A673 (cell line): ENCODE data around the gene JAML. TPM values are rescaled to one million over a fixed set of nuclear protein-coding genes. Genes with fewer than 3 reads are reported as not detected.

ENCODE experiments used
- BruUV-seq: library from RNA; stranded (reverse); fragments of 400-500 nt; replicated peaks from 2 replicates; lab custom pipeline; 2021; lab: Mats Ljungman, UMichigan
- CTCF ChIA-PET: fragments of 300-600 bp; sonication (Branson Sonifier 250); formaldehyde crosslinking; loops from one replicate; lab custom pipeline; 2022; ENCODE audit warnings: antibody characterized with exemption; lab: Charles Lee
- POLR2A ChIA-PET: fragments of 300-600 bp; sonication (Branson Sonifier 250); formaldehyde crosslinking; loops from one replicate; lab custom pipeline; 2022; ENCODE audit warnings: antibody characterized with exemption; ENCODE audit not compliant: low non-redundant PET; lab: Charles Lee
- DNase-seq: peaks from one replicate; pipeline ENCODE4 v3.0.0-alpha.2; 2015; ENCODE audit warnings: low spot score
- H3K27ac ChIP-seq: fragments of 200-600 bp; sonication (generic); 2 replicates; pipeline ENCODE4 v1.5.1; 2016; ENCODE audit warnings: mixed run types, low read depth, mild to moderate bottlenecking, mixed read lengths, antibody characterized with exemption, low read length; ENCODE audit not compliant: poor library complexity, severe bottlenecking
- H3K27me3 ChIP-seq: fragments of 200-600 bp; sonication (generic); replicated peaks from 2 replicates; pipeline ENCODE4 v1.6.1; 2017; ENCODE audit warnings: mixed run types, low read depth, mild to moderate bottlenecking, mixed read lengths, antibody characterized with exemption, low read length; ENCODE audit not compliant: insufficient read depth, poor library complexity
- H3K36me3 ChIP-seq: fragments of 200-600 bp; sonication (generic); 2 replicates; pipeline ENCODE4 v1.6.1; 2016; ENCODE audit warnings: mixed run types, mild to moderate bottlenecking, mixed read lengths, antibody characterized with exemption, low read length; ENCODE audit not compliant: insufficient read depth, poor library complexity, severe bottlenecking
- H3K4me1 ChIP-seq: fragments of 200-600 bp; sonication (generic); 2 replicates; pipeline ENCODE4 v1.6.1; 2017; ENCODE audit warnings: mixed run types, mild to moderate bottlenecking, mixed read lengths, antibody characterized with exemption, low read length; ENCODE audit not compliant: insufficient read depth, poor library complexity, severe bottlenecking
- H3K4me3 ChIP-seq: fragments of 200-600 bp; sonication (generic); 2 replicates; pipeline ENCODE4 v1.5.1; 2016; ENCODE audit warnings: low read depth, mixed run types, mild to moderate bottlenecking, mixed read lengths, low read length; ENCODE audit not compliant: poor library complexity, severe bottlenecking
- H3K9me3 ChIP-seq: fragments of 200-600 bp; sonication (generic); 2 replicates; pipeline ENCODE4 v1.6.1; 2016; ENCODE audit warnings: mixed run types, low read depth, mild to moderate bottlenecking, mixed read lengths, antibody characterized with exemption, low read length; ENCODE audit not compliant: poor library complexity, severe bottlenecking
- CTCF ChIP-seq: fragments of 300-800, 200-600 bp; sonication (generic); conservative IDR thresholded peaks from 2 replicates; pipeline ENCODE4 v1.5.1; 2017; ENCODE audit warnings: low read depth, mild to moderate bottlenecking, antibody characterized with exemption, low read length, moderate library complexity, mixed read lengths
- EZH2 ChIP-seq: fragments of 200-600 bp; sonication (generic); IDR thresholded peaks from 2 replicates; pipeline ENCODE4 v1.6.1; 2017; ENCODE audit warnings: borderline replicate concordance, low read depth, mild to moderate bottlenecking, mixed read lengths, antibody characterized with exemption, low read length; ENCODE audit not compliant: poor library complexity, severe bottlenecking
- intact Hi-C: fragments of 100-400 bp; cut with micrococcal nuclease; formaldehyde crosslinking; loops from one replicate; pipeline ENCODE4 v1.10.0; 2022; ENCODE audit not compliant: unreplicated experiment
- total RNA-seq: library from RNA; stranded (reverse); gene quantifications from 2 replicates; pipeline ENCODE4 v1.2.3, GENCODE V29; 2021

Gene JAML
- total RNA-seq, 1 experiment from 2014 or later, result not detected

DNA sequence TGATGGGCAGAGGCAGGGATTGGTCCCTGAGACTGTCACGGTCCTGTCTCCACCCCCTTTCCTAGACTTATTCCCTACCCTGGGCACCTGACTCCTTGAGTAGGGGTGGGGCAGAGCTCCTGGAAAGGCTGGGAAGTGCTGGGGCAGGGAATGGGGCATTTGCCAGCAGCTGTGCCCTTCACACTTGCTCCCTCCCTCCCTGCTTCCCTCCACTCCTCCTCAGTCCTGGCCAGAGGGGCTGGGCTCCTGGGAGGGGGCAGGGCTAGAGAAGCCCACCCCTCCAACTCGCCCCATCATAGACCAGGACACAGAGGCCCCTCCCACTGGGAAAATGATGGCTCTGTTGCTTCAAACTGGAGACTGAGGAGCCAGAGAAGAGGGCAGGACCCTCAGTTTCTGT is 59.9 kb downstream of the JAML start:
- TF ChIP-seq CTCF, result no peak
- TF ChIP-seq EZH2, result no peak
- Histone ChIP-seq H3K27ac (no peak overlapping the region), H3K36me3 (no peaks in the 10 kb centered on the region), H3K9me3 (no peaks in the 10 kb centered on the region), H3K4me1 (no peaks in the 10 kb centered on the region), H3K27me3 (peaks cover 3% of the 10 kb centered on the region), H3K4me3 (no peak overlapping the region)
- POLR2A ChIA-PET, result interaction anchor here (0.5 kb wide), 1 partner anchor 465 kb away, joined by 5 read pairs; no protein-coding TSS in a partner anchor
- no TSS peak for BruUV-seq
- DNase-seq, result no peak
- intact Hi-C loops, result no loop called here
- CTCF ChIA-PET, result no interaction called here

DNA sequence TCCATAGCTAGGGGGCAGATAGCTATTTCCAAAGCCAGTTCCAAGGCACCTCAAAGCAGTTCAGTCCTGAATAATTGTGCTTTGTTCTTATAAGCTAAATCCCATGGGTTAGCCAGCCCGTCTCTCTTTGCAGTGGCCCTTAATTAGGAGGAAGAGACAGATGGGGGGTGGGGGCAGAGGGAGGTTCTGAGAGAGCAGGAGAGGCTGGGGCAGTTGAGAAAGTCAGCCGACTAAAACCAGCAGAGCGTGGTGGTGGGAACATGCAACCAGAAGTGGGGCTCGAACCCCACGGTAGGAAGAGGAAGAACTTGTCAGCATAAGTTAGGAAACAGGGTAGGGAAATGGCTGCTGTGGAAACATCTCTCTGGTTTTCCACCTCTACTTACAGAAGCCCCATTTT is 61.3 kb downstream of the JAML start:
- POLR2A ChIA-PET, result interaction anchor here (0.6 to 0.7 kb wide), 2 partner anchors 24 to 93 kb away, joined by 4 to 20 read pairs; no protein-coding TSS in a partner anchor
- no peaks in the 10 kb centered on the region for H3K36me3 ChIP-seq
- intact Hi-C loops, result no loop called here
- no peak overlapping the region for H3K4me3 ChIP-seq
- no peak for TF ChIP-seq EZH2
- no peak for TF ChIP-seq CTCF
- H3K27me3 ChIP-seq, result peaks cover 13% of the 10 kb centered on the region
- CTCF ChIA-PET, result interaction anchor here (0.7 kb wide), 1 partner anchor 24 kb away, joined by 6 read pairs; no protein-coding TSS in a partner anchor
- no peaks in the 10 kb centered on the region for H3K9me3 ChIP-seq
- no TSS peak for BruUV-seq
- no peak overlapping the region for H3K27ac ChIP-seq
- DNase-seq, result no peak
- no peaks in the 10 kb centered on the region for H3K4me1 ChIP-seq

DNA sequence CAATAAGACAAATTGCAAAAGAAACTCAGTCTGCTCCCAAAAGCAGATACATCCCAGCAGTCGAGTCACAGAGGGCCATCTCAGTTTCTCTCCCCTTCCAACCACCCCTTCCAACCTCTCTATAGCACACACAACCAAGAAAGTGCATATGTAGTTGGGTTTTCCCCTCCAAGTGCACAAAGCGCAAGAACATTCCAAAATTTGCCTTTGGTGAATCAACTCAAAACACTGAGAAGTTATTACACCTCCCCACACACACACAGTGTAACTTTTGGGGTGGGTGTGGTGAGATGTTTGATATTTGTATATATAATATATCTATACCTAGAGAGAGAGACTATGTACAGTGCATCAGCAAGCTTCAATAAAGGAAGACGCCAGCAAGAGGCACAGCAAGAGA is 62.0 kb downstream of the JAML start:
- no peak for DNase-seq
- Histone ChIP-seq H3K27me3 (peaks cover 18% of the 10 kb centered on the region), H3K9me3 (no peaks in the 10 kb centered on the region), H3K36me3 (no peaks in the 10 kb centered on the region), H3K4me1 (no peaks in the 10 kb centered on the region), H3K4me3 (no peak overlapping the region), H3K27ac (no peak overlapping the region)
- CTCF ChIA-PET, result interaction anchor here (0.7 kb wide), 1 partner anchor 23 kb away, joined by 6 read pairs; no protein-coding TSS in a partner anchor
- no peak for TF ChIP-seq EZH2
- TF ChIP-seq CTCF, result no peak
- intact Hi-C loops, result no loop called here
- BruUV-seq, result no TSS peak
- POLR2A ChIA-PET, result no interaction called here
